Measurements from ENCODE around the gene ARID5A.

The ARID5A gene

DNA sequence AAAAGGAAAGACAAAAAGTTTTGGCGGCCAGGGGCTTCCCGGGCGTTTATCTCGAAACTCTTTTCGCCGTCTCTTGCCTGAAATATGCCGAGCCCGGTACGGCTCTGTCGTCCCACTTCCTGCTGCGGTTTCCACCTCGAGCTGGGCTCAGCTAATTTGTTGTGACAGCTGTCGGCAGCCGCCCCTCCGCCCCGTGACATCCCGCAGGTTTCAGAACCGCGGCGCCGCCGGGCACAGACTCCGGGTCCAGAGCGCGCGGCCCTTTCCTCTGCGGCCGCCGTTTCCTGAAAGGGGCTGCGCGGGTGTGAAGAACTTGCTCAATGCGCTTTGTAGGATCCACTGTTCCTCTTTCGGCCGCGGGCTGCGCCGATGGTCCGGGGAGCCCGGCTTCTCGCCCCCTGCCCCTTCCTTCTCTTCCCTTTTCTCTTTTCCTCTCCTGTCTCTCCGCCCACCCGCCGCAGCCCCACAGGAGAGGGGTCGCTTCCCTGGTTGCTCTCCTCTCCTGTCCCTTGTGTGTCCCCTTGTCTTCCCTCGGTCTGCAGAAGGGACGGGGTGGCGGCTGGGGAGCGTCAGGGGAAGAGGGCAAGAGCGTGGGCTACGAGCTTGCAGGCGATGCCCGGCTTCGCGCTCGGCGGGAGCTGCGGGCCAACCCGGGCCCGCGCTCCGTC lies 648 bp downstream of the ARID5A start:
- Mint-ChIP-seq H3K27ac (peak overlapping the region; percentile 96), H3K9me3 (no peaks in the 10 kb centered on the region), H3K27me3 (ENCODE audit: low read depth) (peaks cover 2% of the 10 kb centered on the region), H3K36me3 (ENCODE audit: low read depth) (peaks cover 27% of the 10 kb centered on the region), H3K4me1 (ENCODE audit: low read depth) (peaks cover 56% of the 10 kb centered on the region), H3K4me3 (peak overlapping the region; percentile 93)
- DNase-seq (ENCODE audit: low spot score), result peak; percentile 90

DNA sequence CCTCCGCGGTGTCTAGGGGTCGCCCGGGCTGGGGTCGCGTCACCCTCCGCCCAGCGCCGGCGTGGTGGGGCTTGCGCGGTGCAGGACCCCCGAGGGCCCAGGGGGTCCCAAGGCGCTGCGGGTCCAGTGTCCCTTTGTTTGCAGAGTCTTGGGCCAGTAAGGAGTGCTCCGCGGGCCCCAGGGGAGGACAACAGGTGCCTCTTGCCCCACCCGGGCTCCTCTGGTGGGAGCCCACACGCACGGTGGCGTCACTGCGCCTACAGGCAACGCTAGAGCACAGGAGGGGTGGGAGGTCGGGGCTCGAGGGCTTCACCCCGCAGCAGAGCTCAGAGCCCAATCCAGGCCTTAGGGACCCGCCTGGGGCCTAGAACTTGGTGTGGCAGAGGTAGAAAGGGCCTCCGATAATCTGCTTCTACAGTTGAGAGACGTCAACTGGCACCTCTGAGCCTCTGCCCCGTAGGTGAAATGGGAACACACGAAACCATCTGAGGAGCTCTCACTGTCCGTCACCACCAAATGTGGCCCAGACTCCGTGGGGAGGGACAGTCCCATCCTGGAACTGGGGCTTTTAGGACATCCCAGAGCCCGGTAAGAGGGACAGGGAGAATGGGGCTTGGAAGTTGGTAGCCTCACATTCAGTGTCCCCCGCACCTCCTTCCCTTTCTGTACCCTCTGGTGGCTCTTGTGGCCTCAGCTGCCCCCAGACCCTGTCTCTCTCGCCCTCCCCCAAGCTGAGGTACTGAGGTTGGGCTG lies 1.4 kb downstream of the ARID5A start:
- peak overlapping the region; percentile 93 for H3K4me3 Mint-ChIP-seq
- H3K9me3 Mint-ChIP-seq, result no peaks in the 10 kb centered on the region
- peaks cover 32% of the 10 kb centered on the region for H3K36me3 Mint-ChIP-seq (ENCODE audit: low read depth)
- H3K27me3 Mint-ChIP-seq (ENCODE audit: low read depth), result peaks cover 2% of the 10 kb centered on the region
- DNase-seq (ENCODE audit: low spot score), result no peak
- H3K4me1 Mint-ChIP-seq (ENCODE audit: low read depth), result peaks cover 55% of the 10 kb centered on the region
- H3K27ac Mint-ChIP-seq, result peak overlapping the region; percentile 96

DNA sequence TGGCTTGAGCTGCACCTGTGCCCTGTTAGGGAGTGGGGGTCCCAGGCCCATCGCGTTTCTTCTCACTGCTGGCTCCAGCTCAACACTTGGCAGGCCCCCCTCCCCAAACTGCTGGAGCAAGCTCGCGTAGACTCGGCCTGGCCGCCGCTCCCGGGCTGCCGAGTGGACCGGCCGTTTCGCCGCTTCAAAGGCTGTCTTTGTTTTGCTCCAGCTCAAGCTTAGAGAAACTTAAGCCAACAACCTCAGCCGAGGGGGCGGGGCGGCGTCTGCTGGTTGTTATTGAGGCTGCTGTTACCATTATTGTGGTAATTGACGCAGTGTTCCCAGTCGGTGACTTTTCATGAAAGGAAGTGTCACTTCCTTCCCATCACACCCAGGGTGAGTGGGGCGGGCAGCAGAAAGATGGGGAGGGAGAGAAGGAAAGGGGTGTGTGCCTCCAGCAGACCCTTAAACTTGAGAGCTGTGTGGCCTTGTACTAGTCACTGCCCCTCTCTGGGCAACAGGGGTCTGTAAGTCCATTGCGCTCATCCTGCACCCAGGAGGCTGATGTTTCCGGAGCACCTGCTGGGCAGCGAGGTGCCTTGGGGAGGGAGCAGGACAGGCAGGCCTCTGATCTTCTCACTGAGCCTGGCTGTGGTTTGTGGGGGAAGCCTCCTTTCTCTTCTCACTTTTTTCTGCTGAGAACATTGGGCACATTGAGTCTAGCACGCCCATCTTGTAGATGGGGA lies 2.1 kb downstream of the ARID5A start:
- H3K27me3 Mint-ChIP-seq (ENCODE audit: low read depth), result peaks cover 2% of the 10 kb centered on the region
- H3K4me3 Mint-ChIP-seq, result peak overlapping the region; percentile 93
- peaks cover 55% of the 10 kb centered on the region for H3K4me1 Mint-ChIP-seq (ENCODE audit: low read depth)
- peak; percentile 88 for DNase-seq (ENCODE audit: low spot score)
- peak overlapping the region; percentile 95 for H3K27ac Mint-ChIP-seq
- H3K9me3 Mint-ChIP-seq, result no peaks in the 10 kb centered on the region
- peaks cover 39% of the 10 kb centered on the region for H3K36me3 Mint-ChIP-seq (ENCODE audit: low read depth)

DNA sequence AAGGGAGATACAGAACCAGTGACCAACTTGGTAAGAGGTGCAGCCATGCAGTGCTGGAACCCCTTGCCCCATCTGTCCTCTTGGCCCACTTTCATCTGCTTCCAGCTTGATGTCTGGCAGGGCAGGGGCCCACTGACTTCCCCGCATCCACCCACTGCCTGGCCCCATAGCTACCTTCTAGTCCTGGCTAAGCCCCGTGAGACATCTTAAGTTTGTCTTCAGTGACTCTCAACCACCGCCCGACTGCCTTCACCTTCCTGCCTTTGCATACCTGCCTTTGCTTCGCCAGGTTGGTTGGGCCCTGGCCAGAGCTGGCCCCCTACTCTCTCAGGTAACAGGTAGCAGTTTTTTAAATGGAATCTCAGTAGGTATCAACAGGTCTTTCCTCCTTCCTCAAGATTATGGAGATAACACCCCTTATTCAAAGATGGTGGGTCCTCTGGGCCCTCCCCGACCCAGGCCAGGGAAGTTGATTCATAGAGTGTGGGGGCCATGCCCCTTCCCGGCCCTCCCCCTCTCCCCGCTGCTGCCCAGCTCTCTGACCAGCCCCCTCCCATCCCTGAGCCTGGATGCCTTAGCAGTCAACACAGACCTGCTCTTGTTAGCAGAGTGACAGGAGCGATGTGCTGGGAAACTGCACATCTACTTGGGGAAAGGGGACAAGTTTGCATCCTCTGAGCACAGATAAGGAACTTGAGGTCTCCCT lies 2.8 kb downstream of the ARID5A start:
- H3K27me3 Mint-ChIP-seq (ENCODE audit: low read depth), result no peaks in the 10 kb centered on the region

DNA sequence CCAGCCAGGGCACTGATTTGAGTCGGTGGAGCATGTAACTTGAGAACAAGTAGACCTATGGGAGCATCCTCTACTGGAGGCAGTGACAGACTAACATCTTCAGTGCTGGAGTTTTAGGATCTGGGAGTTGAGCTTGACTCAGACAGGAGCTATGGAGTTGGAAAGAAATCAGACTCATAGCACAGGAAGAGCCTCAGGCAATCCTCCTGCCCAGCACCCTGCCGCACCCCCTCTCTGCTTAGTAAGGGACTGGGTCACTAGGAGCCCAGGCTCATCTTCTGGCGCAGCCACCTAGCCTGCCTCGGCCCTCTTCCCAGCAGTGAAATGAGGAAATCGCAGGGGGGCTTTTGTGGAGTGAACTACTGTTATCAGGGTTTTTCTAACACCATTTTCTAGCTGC lies 3.6 kb downstream of the ARID5A start:
- Mint-ChIP-seq H3K4me3 (peak overlapping the region; percentile 93), H3K4me1 (ENCODE audit: low read depth) (peaks cover 59% of the 10 kb centered on the region)
- DNase-seq (ENCODE audit: low spot score), result no peak

More for the DNA sequence above, 2.8 kb downstream of the ARID5A start:
- Mint-ChIP-seq H3K9me3 (no peaks in the 10 kb centered on the region), H3K27ac (peak overlapping the region; percentile 95), H3K4me1 (ENCODE audit: low read depth) (peaks cover 57% of the 10 kb centered on the region), H3K4me3 (peak overlapping the region; percentile 93), H3K36me3 (ENCODE audit: low read depth) (peaks cover 46% of the 10 kb centered on the region)
- no peak for DNase-seq (ENCODE audit: low spot score)

DNA sequence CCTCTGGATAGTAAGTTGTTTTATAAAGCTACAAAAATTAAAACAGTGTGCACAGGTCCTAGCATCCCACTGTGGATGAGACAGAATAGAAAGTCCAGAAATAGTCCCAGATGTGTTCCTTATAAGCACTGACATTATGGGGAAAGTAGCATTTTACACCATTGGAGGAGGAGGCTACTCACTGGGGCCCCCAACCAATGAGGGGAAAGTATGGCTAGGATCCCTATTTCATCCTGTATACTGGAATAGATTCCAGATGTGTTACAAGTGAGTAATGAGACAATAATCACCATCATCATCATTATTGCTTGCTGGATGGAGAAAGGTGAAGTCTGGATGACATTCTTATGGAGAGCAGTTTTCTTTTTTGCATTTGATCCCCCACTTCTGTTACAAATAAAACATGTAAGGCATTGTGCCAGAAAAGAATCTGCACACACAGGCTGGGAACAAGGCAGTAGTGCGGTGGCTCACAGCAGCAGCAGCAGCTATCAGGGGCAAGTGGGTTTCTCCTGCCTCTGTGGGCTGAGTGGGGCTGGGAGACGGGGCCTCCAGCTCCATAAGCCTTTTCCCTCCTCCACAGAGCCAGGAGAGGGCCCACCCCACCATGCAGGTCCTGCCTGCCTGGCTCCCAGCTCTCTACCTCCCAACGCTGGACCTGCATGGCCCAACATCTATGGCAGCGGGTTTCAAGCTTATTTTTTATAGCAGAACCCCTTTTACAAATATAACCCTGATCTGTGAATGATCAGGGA lies 5.0 kb downstream of the ARID5A start:
- Mint-ChIP-seq H3K9me3 (no peaks in the 10 kb centered on the region), H3K4me1 (ENCODE audit: low read depth) (peaks cover 63% of the 10 kb centered on the region), H3K27ac (no peak overlapping the region), H3K4me3 (no peak overlapping the region), H3K27me3 (ENCODE audit: low read depth) (no peaks in the 10 kb centered on the region), H3K36me3 (ENCODE audit: low read depth) (peaks cover 66% of the 10 kb centered on the region)
- no peak for DNase-seq (ENCODE audit: low spot score)

More for the DNA sequence above, 3.6 kb downstream of the ARID5A start:
- no peak overlapping the region for H3K27ac Mint-ChIP-seq
- no peaks in the 10 kb centered on the region for H3K27me3 Mint-ChIP-seq (ENCODE audit: low read depth)
- H3K36me3 Mint-ChIP-seq (ENCODE audit: low read depth), result peaks cover 54% of the 10 kb centered on the region
- H3K9me3 Mint-ChIP-seq, result no peaks in the 10 kb centered on the region

DNA sequence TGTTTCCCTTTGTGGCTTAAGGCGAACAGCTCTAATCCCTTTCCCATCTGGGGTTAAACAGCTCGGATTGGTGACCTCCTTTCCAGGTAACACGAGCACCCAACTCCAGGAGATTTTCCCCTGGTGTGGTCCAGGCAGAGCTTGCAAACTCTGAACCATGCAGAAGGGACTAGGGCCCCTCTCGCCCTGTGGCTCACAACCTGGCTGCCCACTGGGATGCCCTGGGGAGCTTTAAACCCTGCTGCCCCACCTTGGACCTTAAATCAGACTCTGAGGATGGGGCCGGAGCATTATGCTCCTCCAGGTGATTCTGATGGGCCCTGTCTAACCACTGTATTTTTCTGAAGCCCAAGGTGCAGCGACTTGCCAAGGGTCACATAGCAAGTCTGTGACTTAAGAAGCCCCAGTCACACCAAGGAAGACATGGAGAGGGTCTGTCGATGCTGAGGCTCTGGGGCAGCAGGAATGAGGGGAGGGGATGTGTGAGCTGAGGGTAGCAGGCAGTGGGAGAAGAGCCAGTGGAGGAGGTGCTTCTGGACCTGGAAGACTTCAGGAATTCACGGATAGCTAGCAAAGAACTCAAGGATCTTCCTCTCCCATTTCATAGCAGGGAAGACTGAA lies 5.9 kb downstream of the ARID5A start:
- Mint-ChIP-seq H3K4me1 (ENCODE audit: low read depth) (peaks cover 68% of the 10 kb centered on the region), H3K4me3 (no peak overlapping the region)

DNA sequence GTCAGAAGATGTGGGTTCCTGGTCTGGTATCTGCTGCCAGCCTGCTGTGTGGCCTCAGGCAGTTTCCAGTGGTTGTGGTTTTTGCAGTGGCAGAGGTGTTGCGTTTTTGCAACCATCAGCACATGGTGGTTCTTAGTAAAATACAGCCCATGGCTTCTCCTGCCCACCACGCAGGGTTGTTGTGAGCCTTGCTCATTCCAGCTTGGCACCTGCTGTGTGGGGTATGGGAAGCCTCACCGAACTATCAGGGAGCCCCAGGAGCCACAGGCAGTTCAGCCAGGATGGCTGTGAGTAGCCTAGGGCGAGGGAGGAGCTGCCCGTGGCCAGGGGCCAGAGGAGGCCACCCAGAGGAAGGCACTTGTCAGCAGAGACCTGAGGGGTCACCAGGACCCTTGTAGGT lies 9.8 kb downstream of the ARID5A start:
- Mint-ChIP-seq H3K4me3 (peak overlapping the region; percentile 64), H3K36me3 (ENCODE audit: low read depth) (peaks cover 63% of the 10 kb centered on the region), H3K27ac (peak overlapping the region; percentile 62), H3K27me3 (ENCODE audit: low read depth) (no peaks in the 10 kb centered on the region), H3K9me3 (no peaks in the 10 kb centered on the region), H3K4me1 (ENCODE audit: low read depth) (peaks cover 45% of the 10 kb centered on the region)
- no peak for DNase-seq (ENCODE audit: low spot score)

More for the DNA sequence above, 5.9 kb downstream of the ARID5A start:
- peaks cover 74% of the 10 kb centered on the region for H3K36me3 Mint-ChIP-seq (ENCODE audit: low read depth)
- DNase-seq (ENCODE audit: low spot score), result no peak
- no peak overlapping the region for H3K27ac Mint-ChIP-seq
- no peaks in the 10 kb centered on the region for H3K9me3 Mint-ChIP-seq
- H3K27me3 Mint-ChIP-seq (ENCODE audit: low read depth), result no peaks in the 10 kb centered on the region

DNA sequence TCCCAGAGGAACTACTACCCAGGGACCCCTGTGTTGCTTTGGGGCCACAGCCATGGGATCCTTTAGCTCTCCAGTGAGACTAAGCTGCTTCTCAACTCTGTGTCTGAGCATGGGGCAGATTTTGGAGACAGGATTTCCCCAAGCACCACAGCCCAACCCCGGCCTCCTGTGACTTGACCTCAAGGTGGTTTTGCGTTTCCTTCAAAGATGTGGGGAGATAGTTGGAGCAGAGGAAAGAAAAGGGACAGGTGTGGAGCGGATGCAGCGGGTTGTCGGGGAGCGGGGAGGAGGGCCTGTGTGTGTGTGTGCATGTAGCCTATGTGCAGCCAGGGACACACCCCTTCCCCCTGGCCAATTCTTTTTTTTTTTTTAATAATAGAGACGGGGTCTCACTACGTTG lies 10.2 kb downstream of the ARID5A start:
- H3K9me3 Mint-ChIP-seq, result no peaks in the 10 kb centered on the region

DNA sequence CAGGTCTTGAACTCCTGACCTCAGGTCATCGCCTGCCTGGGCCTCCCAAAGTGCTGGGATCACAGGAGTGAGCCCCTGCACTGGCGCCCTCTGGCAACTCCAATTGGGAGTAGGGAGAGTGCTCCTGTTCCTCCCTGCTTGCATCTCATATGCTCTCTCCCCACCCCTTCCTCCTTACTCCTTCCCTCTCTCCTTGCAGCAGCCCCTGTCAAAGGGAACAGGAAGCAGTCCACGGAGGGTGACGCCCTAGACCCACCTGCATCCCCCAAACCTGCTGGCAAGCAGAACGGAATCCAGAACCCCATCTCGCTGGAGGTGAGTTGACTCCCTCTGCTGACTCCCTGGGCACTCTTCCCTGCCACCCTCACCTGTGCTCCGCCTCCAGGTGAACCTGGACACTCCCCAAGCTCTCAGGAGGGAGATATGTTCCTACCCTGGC lies 10.7 kb downstream of the ARID5A start:
- Mint-ChIP-seq H3K27me3 (ENCODE audit: low read depth) (no peaks in the 10 kb centered on the region), H3K27ac (peak overlapping the region; percentile 20), H3K4me3 (peak overlapping the region; percentile 18), H3K4me1 (ENCODE audit: low read depth) (peaks cover 45% of the 10 kb centered on the region), H3K36me3 (ENCODE audit: low read depth) (peaks cover 61% of the 10 kb centered on the region), H3K9me3 (no peaks in the 10 kb centered on the region)
- no peak for DNase-seq (ENCODE audit: low spot score)

More for the DNA sequence above, 10.2 kb downstream of the ARID5A start:
- H3K36me3 Mint-ChIP-seq (ENCODE audit: low read depth), result peaks cover 59% of the 10 kb centered on the region
- no peak for DNase-seq (ENCODE audit: low spot score)
- H3K4me3 Mint-ChIP-seq, result peak overlapping the region; percentile 64
- peak overlapping the region; percentile 62 for H3K27ac Mint-ChIP-seq
- peaks cover 45% of the 10 kb centered on the region for H3K4me1 Mint-ChIP-seq (ENCODE audit: low read depth)
- no peaks in the 10 kb centered on the region for H3K27me3 Mint-ChIP-seq (ENCODE audit: low read depth)

DNA sequence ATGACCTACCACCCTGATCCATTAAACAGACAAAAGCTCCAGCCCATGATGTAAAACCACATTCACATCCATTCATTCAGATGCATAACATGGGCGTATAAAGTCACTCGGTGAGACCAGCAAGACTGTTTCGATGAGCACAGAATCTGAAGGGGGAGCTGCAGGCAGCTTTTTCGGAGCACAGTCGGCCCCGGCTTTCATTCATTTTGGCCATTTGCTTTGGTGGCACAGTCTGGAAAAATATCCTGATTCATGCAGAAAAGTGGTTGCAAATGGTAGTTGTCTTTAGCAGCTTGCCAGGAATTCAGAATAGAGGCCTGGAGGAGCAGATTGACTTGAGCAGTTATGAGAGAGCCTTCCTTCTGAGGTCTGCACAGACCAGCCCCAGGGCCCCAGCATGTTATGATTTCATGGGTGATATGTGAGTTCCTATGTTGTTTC lies 11.2 kb downstream of the ARID5A start:
- peaks cover 59% of the 10 kb centered on the region for H3K36me3 Mint-ChIP-seq (ENCODE audit: low read depth)
- no peaks in the 10 kb centered on the region for H3K9me3 Mint-ChIP-seq
- DNase-seq (ENCODE audit: low spot score), result no peak
- H3K27me3 Mint-ChIP-seq (ENCODE audit: low read depth), result no peaks in the 10 kb centered on the region
- peak overlapping the region; percentile 18 for H3K4me3 Mint-ChIP-seq
- peaks cover 39% of the 10 kb centered on the region for H3K4me1 Mint-ChIP-seq (ENCODE audit: low read depth)
- H3K27ac Mint-ChIP-seq, result peak overlapping the region; percentile 20

DNA sequence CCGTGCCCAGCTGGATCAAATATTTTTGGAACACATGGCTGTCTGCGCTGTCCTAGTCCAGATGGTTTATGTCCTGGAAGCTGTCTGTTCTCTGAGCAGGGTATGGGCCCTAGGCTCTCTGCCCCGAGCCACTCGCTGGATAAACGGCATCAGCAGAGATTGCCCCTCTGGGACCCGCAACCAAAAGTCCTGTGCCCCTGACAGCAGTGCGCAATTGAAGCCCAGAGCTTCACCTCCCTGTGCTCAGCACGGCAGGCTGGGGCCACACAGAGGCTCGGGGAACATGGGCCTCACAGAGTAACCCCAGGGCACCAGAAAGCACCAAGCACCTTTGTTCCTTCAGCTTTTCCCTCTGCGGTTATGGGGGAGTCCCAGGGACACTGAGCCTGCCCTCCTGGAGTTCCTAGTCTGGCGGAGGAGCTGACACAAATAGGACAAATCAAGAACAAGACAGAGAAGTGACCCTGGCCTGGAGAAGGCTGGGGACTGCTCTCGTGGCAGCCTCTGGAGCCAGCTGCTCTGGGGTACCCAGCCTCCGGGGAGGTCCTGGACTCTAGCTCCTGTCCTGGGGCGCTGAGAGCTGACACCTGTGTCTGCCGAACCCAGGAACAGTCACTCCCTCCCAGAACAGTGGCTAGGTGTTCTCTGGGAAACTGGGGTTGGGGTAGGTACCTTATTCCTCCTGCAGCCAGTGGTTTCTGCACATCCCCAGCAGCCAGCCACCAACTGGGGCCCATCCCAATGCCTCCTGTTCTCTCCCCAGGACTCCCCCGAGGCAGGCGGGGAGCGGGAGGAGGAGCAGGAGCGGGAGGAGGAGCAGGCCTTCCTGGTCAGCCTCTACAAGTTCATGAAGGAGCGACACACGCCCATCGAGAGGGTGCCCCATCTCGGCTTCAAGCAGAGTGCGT lies 12.3 kb downstream of the ARID5A start:
- Mint-ChIP-seq H3K4me3 (no peak overlapping the region), H3K9me3 (no peaks in the 10 kb centered on the region), H3K4me1 (ENCODE audit: low read depth) (peaks cover 31% of the 10 kb centered on the region), H3K36me3 (ENCODE audit: low read depth) (peaks cover 51% of the 10 kb centered on the region), H3K27me3 (ENCODE audit: low read depth) (no peaks in the 10 kb centered on the region), H3K27ac (no peak overlapping the region)
- DNase-seq (ENCODE audit: low spot score), result no peak

Data from T-helper 2 cell treated with Interferon-gamma antibody and Interleukin-4, amounts not matched to agents 5 μg/mL and 100 μg/mL, for 36 hours (primary cell).